ENCODE results near the gene COPS6.

COPS6 gene

DNA sequence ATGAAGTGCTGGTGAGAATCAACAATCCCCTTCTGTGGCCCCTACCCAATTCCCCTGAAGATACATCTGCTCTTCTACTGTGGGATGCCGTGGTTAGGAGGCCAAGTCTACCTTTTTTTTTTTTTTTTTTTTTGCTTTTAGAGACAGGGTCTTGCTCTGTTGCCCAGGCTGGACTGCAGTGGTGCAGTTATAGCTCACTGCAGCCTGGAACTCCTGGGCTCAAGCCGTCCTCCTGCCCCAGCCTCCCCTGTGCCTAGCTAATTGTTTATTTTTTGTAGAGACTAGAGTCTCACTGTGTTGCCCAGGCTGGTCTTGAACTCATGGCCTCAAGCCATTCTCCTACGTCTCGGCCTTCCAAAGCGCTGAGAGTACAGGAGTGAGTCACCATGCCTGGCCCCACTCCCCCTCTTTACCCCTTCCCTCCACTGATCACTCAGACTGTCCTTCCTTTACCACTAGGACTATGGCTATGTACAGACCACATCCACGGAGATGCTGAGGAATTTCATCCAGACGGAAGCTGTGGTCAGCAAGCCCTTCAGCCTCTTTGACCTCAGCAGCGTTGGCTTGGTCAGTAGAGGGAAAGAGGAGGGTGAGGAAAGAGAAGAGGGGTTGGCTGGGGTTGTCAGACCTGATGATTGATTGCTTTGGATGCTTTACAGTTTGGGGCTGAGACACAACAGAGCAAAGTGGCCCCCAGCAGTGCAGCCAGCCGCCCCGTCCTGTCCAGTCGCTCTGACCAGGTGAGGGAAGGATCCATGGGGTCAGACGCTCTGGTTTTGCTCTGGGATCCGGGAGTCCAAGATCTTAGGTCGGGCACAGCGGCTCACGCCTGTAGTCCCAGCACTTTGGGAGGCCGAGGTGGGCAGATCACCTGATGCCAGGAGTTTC is 14.4 kb downstream of the COPS6 start:
- no peak for FAIRE-seq

DNA sequence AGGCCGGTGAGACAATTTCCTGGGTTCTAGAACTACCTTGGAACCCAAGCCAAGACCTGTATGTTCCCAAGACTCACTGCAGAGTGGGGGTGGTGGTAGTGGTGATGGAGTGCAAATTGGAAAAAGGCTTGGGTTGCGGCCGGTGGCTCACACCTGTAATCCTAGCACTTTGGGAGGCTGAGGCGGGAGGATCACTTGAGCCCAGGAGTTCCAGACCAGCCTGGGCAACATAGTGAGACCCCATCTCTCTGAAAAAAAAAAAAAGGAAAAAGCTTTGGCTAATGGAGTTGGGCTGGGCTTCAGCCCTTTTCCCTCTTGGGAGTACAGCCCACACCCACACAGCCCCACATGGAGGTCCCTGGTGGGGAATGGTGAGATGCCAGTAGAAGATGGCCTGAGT is 16.8 kb downstream of the COPS6 start:
- FAIRE-seq: no peak

DNA sequence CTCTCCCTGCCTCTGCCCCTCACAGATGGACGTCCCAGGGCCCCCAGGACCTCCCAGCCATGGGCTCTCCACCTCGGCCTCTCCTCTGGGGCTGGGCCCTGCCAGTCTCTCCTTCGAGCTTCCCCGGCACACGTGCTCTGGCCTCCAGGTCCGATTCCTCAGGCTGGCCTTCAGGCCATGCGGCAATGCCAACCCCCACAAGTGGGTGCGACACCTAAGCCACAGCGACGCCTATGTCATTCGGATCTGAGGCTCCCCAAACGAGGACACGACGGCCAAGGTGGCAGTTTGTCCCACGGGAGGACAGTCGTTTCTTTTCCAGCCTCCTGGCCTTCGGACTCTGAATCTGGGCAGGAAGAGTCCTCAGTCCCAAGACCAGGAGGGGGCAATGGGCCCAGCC is 17.9 kb downstream of the COPS6 start:
- no peak for FAIRE-seq

DNA sequence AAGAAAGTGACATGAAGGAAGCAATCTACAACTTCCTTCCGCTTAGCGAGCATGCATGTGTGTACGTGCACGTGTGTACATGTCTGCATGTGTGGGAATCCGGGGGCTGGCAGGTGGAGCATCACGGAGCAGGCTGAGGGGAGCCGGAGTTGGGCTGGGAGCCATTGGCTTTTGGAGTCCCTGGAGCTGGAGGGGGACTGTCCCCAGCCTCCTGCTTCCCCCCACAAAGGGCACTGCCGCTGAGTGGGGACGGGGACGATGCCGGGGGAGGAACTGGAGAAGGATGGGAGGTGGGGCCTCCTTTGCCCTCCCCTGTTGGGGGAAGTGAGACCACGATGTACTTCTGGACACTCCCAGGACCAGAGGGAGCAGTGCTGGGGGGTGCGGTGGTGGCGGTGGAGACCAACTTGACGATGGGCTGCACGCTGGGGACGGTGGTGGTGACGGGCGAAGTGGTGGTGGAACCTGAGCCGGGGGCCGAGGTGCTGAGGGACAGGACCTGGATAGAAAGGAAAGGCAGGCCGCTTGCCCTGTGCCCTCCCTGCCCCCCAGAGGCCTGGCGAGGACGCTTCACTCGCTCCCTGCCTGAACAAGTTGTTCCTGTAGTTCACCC is 18.5 kb downstream of the COPS6 start:
- FAIRE-seq: no peak

- FAIRE-seq: no peak
Measured at GRCh38 chr7:100107890-100108289, 19.1 kb downstream of the COPS6 start.

- no peak for FAIRE-seq
Measured at GRCh38 chr7:100109521-100110163, 20.9 kb downstream of the COPS6 start.

DNA sequence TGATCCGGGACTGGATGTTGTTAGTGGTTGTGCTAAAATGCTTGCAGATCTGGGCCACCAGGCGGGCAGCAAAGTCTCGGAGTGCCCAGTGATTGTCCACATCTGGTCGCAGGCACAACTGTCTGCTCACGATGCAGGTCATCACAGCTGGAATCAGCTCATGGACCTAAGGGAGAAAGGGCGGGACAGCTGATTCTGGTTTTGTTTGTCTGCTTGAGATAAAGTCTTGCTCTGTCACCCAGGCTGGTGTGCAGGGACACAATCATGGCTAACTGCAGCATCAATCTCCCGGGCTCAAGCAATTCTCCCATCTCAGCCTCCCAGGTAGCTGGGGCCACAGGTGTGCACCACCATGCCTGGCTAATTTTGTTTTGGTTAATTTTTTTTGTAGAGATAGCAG is 22.4 kb downstream of the COPS6 start:
- FAIRE-seq: no peak

- no peak for FAIRE-seq
Measured at GRCh38 chr7:100111914-100112313, 23.1 kb downstream of the COPS6 start.

GRCh38 chr7:100115026-100115425 is 26.3 kb downstream of the COPS6 start:
- no peak for FAIRE-seq

DNA sequence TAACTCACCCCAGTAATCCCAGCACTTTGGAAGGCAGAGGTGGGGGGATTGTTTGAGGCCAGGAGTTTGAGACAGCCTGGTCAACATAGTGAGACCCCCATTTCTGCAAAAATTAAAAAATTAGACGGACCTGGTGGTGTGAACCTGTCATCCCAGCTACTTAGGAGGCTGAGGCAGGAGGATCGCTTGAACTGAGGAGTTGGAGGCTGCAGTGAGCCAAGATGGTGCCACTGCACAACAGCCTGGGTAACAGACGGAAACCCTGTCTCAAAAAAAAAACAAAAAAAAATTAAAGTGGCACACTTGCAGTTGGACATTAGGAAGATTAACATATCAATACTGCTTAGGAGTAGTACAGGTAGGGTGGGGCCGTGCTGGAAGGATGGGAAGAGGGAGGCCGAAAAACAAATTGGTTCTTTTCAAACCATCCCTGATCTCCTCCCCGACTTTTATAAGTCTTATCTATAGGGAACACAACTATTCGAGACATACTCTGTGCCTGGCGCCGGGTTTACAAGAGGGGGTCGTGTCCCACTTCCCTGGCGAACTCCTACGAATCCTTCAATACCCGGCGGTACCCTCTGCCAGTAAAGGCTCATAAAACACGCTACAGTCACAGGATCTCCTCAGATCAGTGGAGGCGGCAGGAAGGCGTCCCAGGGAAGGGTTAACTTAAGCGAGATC is 29.8 kb downstream of the COPS6 start:
- no peak for FAIRE-seq

DNA sequence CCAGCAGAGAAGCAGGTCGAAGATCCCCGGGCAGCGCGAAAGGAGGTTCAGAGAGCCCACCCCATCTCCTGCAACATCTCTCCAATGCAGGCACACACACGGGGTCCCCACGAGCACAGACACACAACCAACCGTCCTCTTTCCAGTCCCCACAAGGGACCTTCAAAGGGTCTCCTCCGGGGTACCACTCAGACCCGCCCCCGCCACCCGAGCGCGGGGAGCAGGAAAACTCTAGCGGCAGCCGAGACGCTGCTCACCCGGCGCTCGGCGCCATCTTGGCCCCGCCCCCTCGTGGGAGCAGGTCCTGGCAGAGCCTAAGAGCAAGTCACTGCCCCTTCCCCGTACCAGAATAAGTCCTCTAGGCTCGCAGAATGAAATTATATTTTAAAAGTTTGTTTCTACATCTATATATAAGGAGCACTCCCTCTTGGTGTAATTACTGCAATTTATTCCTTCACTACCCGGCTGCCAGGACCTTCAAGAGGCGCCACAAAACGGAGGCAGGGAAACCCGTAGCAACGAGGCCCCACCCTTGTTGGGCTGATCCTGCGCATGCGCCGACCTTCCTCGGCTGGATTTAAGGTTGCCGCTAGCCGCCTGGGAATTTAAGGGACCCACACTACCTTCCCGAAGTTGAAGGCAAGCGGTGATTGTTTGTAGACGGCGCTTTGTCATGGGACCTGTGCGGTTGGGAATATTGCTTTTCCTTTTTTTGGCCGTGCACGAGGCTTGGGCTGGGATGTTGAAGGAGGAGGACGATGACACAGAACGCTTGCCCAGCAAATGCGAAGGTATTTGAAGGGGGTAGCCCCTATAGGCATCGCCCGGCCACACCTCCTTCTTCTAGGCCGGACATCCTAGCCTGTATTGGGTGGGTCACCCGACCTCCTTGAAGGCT is 30.6 kb downstream of the COPS6 start, which contains the start of the genes CNPY4 and TAF6:
TSS of gene CNPY4 (plus strand) at position 563 of the 898 bp plus-strand sequence. CDS start at position 674, 111 bp downstream.
TSS of gene TAF6 (minus strand) at position 287 of the 898 bp plus-strand sequence. CDS start 5,149 bp downstream, outside the sequence.
- no peak for FAIRE-seq

DNA sequence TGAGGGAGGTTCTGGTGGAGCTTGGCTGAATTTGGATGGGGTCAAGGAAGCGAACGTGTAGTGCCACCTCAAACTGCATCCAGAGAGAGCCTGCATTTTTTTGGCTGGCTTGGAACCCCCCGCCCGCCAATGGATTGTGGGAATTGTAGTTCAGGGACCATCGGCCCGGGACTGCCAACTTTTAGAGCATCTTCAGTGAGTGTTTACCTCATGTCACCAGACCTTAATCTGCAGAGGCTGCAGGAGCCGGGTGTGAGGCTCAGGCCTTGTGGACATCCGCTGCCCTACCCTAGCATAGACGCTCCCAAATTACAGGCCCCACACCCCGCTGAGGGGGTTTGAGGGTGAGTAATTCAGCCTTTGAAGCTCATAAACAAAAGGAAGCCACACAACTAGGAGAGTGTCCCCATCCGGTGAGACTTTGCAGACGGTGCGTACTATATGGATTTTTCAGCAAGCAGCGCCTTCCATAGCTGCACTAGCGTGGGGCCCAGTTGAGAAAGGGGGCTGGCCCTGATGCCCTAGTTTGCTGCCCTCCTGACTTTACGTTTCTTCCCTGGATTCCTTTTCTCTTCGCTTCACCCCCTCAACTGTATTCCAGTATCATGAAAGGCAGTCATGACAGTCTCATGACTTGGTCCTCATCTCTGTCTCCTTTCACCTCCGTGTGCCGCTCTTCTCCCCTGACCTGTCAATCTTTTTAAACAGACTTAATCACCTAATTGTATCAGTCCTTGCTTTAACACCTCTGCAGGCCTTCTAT is 31.4 kb downstream of the COPS6 start:
- FAIRE-seq: no peak

DNA sequence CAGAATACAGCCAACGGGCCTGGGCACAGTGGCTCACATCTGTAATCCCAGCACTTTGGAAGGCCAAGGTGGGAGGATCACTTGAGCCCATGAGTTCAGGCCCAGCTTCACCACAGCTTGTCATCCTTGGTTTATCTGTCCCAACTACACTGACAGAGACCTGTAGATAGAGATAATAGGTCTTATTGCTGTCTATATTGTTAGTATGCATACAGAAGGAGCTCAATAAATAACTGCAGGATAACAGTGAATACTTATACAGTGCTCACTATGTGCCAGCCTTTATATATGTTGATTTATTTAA is 31.9 kb downstream of the COPS6 start:
- FAIRE-seq: no peak

DNA sequence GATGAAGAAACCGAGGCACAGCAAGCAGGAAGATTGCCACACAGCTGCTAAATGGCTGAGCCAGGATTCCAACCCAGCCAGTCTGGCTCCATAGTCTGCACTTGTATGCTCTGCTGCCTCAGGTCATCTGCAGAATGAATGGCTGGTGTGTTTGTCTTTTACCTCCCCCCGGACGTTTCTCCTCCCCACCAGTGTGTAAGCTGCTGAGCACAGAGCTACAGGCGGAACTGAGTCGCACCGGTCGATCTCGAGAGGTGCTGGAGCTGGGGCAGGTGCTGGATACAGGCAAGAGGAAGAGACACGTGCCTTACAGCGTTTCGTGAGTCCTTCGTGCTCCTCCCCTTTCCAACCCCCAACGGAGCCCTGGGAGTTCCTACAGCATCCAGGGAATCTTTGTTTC is 33.3 kb downstream of the COPS6 start:
- no peak for FAIRE-seq

DNA sequence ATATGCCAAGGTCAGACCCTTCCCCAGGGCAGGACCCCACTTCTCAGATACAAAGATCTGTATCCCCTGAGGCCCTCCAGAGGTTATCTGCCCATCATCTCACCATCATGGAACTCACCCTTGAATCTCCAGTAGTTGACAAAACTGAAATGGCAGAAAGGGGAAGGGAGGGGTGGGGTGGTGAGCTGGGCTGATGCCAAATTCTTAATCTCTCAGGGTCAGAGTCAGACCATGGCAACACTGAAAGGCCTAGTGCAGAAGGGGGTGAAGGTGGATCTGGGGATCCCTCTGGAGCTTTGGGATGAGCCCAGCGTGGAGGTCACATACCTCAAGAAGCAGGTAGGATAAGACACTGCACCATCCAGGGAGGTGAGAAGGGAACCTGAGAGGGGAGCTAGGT is 33.8 kb downstream of the COPS6 start:
- FAIRE-seq: no peak

- no peak for FAIRE-seq
Measured at GRCh38 chr7:100124301-100125230, 35.8 kb downstream of the COPS6 start.

- FAIRE-seq: no peak
Measured at GRCh38 chr7:100126239-100126930, 37.6 kb downstream of the COPS6 start.

DNA sequence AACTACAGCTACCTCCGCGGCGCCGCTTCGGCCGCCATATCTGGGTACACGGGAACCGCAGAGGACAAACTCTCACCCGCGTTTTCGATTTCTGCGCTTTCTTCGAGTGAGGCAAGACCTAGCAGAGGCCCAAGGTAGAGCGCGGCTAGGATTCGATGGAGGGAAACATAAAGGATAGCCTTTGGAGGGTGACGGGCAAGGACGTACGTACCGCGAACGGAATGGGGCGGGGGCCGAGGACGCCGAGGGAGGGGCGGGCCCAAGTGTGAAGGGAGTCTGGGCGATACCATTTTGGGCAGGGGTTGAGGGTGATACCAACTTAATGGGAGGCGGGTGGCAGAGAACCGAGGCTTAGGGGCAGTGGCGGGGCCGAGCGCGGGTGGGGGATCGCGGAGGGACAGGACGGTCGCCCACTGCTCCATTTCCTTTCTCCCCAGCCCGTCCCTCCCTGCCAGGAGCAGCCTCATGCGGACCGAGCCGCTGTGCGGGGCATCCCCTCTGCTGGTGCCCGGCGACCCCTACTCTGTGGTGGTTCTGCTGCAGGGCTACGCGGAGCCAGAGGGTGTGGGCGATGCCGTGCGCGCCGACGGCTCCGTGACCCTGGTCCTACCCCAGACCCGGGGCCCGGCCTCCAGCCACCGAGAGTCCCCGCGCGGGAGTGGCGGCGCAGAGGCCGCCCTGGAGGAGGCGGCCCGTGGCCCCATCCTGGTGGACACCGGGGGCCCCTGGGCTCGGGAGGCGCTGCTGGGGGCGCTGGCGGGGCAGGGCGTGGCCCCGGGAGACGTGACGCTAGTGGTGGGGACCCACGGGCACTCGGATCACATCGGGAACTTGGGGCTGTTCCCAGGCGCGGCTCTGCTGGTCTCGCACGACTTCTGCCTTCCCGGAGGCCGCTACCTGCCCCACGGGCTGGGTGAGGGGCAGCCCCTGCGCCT is 38.4 kb downstream of the COPS6 start, which contains the start of gene MBLAC1:
TSS of gene MBLAC1 (plus strand) at position 37 of the 935 bp plus-strand sequence. CDS start at position 466, 429 bp downstream.
- FAIRE-seq: no peak
